SK-N-MC (cell line): ENCODE results near the gene GNAS.

Experiments
- FOXP2 ChIP-seq: optimal IDR thresholded peaks from 2 replicates; pipeline ENCODE3; 2011; ENCODE audit warnings: mild to moderate bottlenecking, moderate library complexity; ENCODE audit not compliant: insufficient read depth; ENCODE audit errors: extremely low read length, control extremely low read depth
- POLR2AphosphoS5 ChIP-seq: IDR thresholded peaks from 2 replicates; pipeline ENCODE4 v1.6.1; 2012; ENCODE audit warnings: mild to moderate bottlenecking, low read depth, low read length, borderline replicate concordance

- TF ChIP-seq FOXP2 (no peak), POLR2AphosphoS5 (no peak)
Measured at GRCh38 chr20:58817748-58818147, 34.8 kb upstream of the GNAS start.
